HEK293 (cell line): Measurements from ENCODE around the gene KRT71.

Source experiments
- CTCF ChIA-PET: fragments of 350-600 bp; formaldehyde crosslinking; extraction: SDS; loops from one replicate; lab custom pipeline; 2021; ENCODE audit warnings: antibody characterized with exemption; lab: Yijun Ruan, JAX
- POLR2A ChIA-PET: fragments of 300-600 bp; formaldehyde crosslinking; extraction: SDS; loops from one replicate; lab custom pipeline; 2020; ENCODE audit warnings: antibody characterized with exemption, inconsistent platforms; lab: Yijun Ruan, JAX
- H3K27ac ChIP-seq: fragments of 200-500 bp; sonication (Bioruptor generic); 2 replicates; pipeline ENCODE4 v1.5.1; 2014; ENCODE audit warnings: low read depth, low read length, control low read depth, inconsistent platforms; ENCODE audit errors: extremely low read depth
- H3K36me3 ChIP-seq, 2 experiments: fragments of 200-500 bp in 1 of 2; sonication (Bioruptor generic) in 1 of 2; 1 replicate in 1 of 2; 2 replicates in 1 of 2; pipeline ENCODE4 v1.5.1; 2014 to 2017; ENCODE audit warnings: inconsistent platforms in 2 of 2, low read length in 2 of 2; ENCODE audit not compliant: control insufficient read depth in 2 of 2, insufficient read depth in 1 of 2
- H3K4me1 ChIP-seq: fragments of 200-500 bp; sonication (Bioruptor generic); 2 replicates; pipeline ENCODE4 v1.5.1; 2014; ENCODE audit warnings: mild to moderate bottlenecking, low read length, inconsistent platforms; ENCODE audit not compliant: control insufficient read depth, insufficient read depth
- H3K4me3 ChIP-seq: 2 replicates; pipeline ENCODE4 v1.5.1; 2011; ENCODE audit warnings: low read depth, mild to moderate bottlenecking, control low read depth, low read length, moderate library complexity
- H3K9me3 ChIP-seq: fragments of 200-500 bp; sonication (Bioruptor generic); 2 replicates; pipeline ENCODE4 v1.5.1; 2014; ENCODE audit warnings: low read depth, low read length, inconsistent platforms; ENCODE audit not compliant: control insufficient read depth, insufficient read depth
- EGR2 ChIP-seq: fragments of 450-650 bp; formaldehyde crosslinking; IDR thresholded peaks from 2 replicates; pipeline ENCODE4 v1.5.1; 2016; ENCODE audit warnings: low read depth, missing biosample characterization, missing genetic modification characterization
- GLI2 ChIP-seq: fragments of 450-650 bp; formaldehyde crosslinking; IDR thresholded peaks from 2 replicates; pipeline ENCODE4; 2017; ENCODE audit warnings: missing biosample characterization, missing genetic modification characterization, low read depth, borderline replicate concordance
- GLIS1 ChIP-seq: fragments of 450-650 bp; formaldehyde crosslinking; IDR thresholded peaks from 2 replicates; pipeline ENCODE4 v1.5.1; 2016; ENCODE audit warnings: missing biosample characterization, missing genetic modification characterization
- GLIS2 ChIP-seq: fragments of 450-650 bp; formaldehyde crosslinking; IDR thresholded peaks from 2 replicates; pipeline ENCODE4 v1.5.1; 2016; ENCODE audit warnings: missing biosample characterization, missing genetic modification characterization
- MEIS1 ChIP-seq: sonication (generic); formaldehyde crosslinking; IDR thresholded peaks from 2 replicates; pipeline ENCODE4 v1.8.1; 2022; ENCODE audit warnings: missing genetic modification reagents, mild to moderate bottlenecking, borderline replicate concordance
- WT1 ChIP-seq: fragments of 450-650 bp; formaldehyde crosslinking; IDR thresholded peaks from 2 replicates; pipeline ENCODE4 v1.5.1; 2016; ENCODE audit warnings: missing biosample characterization, missing genetic modification characterization
- ZEB2 ChIP-seq: fragments of 450-650 bp; formaldehyde crosslinking; IDR thresholded peaks from 2 replicates; pipeline ENCODE4 v1.5.1; 2016; ENCODE audit warnings: missing biosample characterization, missing genetic modification characterization
- ZIC2 ChIP-seq: fragments of 450-650 bp; formaldehyde crosslinking; IDR thresholded peaks from 2 replicates; pipeline ENCODE4 v1.5.1; 2016; ENCODE audit warnings: missing biosample characterization, missing genetic modification characterization
- ZNF169 ChIP-seq: fragments of 450-650 bp; formaldehyde crosslinking; IDR thresholded peaks from 2 replicates; pipeline ENCODE4 v1.5.1; 2016; ENCODE audit warnings: missing biosample characterization, missing genetic modification characterization
- ZNF24 ChIP-seq: fragments of 450-650 bp; formaldehyde crosslinking; IDR thresholded peaks from 2 replicates; pipeline ENCODE4 v1.5.1; 2016; ENCODE audit warnings: missing biosample characterization, missing genetic modification characterization
- ZNF394 ChIP-seq: fragments of 450-650 bp; formaldehyde crosslinking; IDR thresholded peaks from 2 replicates; pipeline ENCODE4 v1.5.1; 2016; ENCODE audit warnings: missing biosample characterization, missing genetic modification characterization, mild to moderate bottlenecking, moderate library complexity, borderline replicate concordance
- ZNF473 ChIP-seq: fragments of 450-650 bp; formaldehyde crosslinking; IDR thresholded peaks from 2 replicates; pipeline ENCODE4 v1.5.1; 2017; ENCODE audit warnings: missing biosample characterization, missing genetic modification characterization
- ZNF521 ChIP-seq: fragments of 450-650 bp; formaldehyde crosslinking; IDR thresholded peaks from 2 replicates; pipeline ENCODE4 v1.5.1; 2017; ENCODE audit warnings: missing biosample characterization, mild to moderate bottlenecking, missing genetic modification characterization
- ZNF549 ChIP-seq: fragments of 450-650 bp; IDR thresholded peaks from 2 replicates; pipeline ENCODE4 v1.5.1; 2018; ENCODE audit warnings: missing biosample characterization, missing genetic modification characterization, mild to moderate bottlenecking, inconsistent platforms, moderate library complexity
- TF ChIP-seq, protein P1 (sequence below): fragments of 450-650 bp; formaldehyde crosslinking; IDR thresholded peaks from 2 replicates; pipeline ENCODE4 v1.5.1; 2016; ENCODE audit warnings: missing biosample characterization, missing genetic modification characterization
- TF ChIP-seq, protein P2 (sequence below): fragments of 450-650 bp; formaldehyde crosslinking; IDR thresholded peaks from 2 replicates; pipeline ENCODE4; 2016; ENCODE audit warnings: missing biosample characterization, missing genetic modification characterization
- TF ChIP-seq, protein P3 (sequence below): fragments of 450-650 bp; formaldehyde crosslinking; IDR thresholded peaks from 2 replicates; pipeline ENCODE4 v1.5.1; 2017; ENCODE audit warnings: missing biosample characterization, missing genetic modification characterization

KRT71 gene

DNA sequence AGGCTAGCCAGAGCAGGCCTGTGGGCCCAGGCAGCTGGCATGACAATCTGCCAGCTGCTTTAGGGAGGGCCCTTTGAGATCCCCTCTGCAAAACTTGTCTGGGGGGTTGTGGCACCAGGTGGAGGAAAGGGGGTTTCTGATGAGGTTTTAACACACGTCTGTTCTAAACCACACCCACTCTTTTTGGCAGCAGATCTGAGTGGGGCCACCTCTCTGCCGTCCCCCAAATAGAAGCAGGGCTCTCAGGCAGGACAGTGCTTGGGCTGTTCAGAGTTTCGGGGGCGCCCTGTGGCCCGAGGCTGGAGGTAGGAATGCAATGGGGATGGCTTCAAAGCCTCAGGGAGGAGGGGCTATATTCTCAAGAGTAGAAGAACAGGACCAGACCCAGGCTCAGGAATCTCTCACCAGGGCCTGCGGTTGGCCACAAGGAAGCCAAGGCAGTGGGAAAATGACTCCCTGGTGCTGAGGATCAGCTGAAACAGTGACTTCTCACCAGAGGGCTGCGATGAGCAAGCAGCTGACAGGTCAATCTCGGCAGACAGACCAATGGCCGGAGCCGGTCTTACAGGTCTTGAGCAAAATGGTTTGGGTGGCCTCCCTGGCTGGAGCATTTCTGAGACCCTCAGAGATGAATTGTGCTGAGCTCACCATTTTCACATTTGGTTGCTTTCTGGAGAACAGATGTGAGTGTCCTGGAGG is 31.2 kb downstream of the KRT71 start (continued):
- no peak for TF ChIP-seq ZNF394 (tag by site-specific recombination)
- TF ChIP-seq ZNF473 (tag by site-specific recombination): no peak
- no peak for TF ChIP-seq WT1 (tag by site-specific recombination)

DNA sequence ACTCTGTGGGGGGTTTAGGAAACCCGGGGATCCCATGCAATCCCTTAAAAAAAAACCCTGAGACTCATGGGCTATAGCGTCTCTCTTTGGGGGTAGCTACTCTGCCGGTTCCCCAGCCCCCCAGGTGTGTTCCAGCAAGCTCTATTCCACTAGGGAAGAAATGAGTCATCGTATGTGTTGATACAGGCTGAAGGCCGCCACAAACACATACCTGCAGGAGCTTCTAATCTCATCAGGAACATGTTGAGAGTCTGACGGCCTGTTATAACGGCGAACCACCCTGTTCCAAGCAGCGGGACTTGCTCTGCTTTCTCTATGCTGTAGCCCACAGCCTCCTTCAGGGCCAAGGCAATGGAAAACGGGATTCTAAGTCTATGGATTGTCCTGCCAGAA is 31.8 kb downstream of the KRT71 start:
- no peaks in the 10 kb centered on the region for H3K36me3 ChIP-seq
- POLR2A ChIA-PET: interaction anchor here (0.6 kb wide), 1 partner anchor 460 kb away, joined by 3 read pairs; no protein-coding TSS in a partner anchor
- no peaks in the 10 kb centered on the region for H3K4me1 ChIP-seq
- H3K9me3 ChIP-seq: no peaks in the 10 kb centered on the region
- H3K27ac ChIP-seq: no peak overlapping the region
- CTCF ChIA-PET: interaction anchor here (0.5 to 3.5 kb wide), 5 partner anchors 14 to 365 kb away, joined by 3 to 14 read pairs (median 6); no protein-coding TSS in a partner anchor
- TF ChIP-seq GLI2 (tag by site-specific recombination): no peak
- TF ChIP-seq ZNF549 (tag by site-specific recombination): no peak
- TF ChIP-seq ZNF169 (tag by site-specific recombination): no peak
- TF ChIP-seq GLIS2: 0 out of 2 replicates have a peak, but pooled peaks have one; percentile 28
- TF ChIP-seq, protein P1, sequence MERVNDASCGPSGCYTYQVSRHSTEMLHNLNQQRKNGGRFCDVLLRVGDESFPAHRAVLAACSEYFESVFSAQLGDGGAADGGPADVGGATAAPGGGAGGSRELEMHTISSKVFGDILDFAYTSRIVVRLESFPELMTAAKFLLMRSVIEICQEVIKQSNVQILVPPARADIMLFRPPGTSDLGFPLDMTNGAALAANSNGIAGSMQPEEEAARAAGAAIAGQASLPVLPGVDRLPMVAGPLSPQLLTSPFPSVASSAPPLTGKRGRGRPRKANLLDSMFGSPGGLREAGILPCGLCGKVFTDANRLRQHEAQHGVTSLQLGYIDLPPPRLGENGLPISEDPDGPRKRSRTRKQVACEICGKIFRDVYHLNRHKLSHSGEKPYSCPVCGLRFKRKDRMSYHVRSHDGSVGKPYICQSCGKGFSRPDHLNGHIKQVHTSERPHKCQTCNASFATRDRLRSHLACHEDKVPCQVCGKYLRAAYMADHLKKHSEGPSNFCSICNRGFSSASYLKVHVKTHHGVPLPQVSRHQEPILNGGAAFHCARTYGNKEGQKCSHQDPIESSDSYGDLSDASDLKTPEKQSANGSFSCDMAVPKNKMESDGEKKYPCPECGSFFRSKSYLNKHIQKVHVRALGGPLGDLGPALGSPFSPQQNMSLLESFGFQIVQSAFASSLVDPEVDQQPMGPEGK: 0 out of 2 replicates have a peak, but pooled peaks have one; percentile 28
- TF ChIP-seq ZNF521: no peak
- 0 out of 2 replicates have a peak, but pooled peaks have one; percentile 12 for TF ChIP-seq ZIC2 (tag by site-specific recombination)
- TF ChIP-seq GLIS1 (tag by site-specific recombination): peak; percentile 67
- no peak for TF ChIP-seq ZNF24
- H3K4me3 ChIP-seq: no peak overlapping the region

DNA sequence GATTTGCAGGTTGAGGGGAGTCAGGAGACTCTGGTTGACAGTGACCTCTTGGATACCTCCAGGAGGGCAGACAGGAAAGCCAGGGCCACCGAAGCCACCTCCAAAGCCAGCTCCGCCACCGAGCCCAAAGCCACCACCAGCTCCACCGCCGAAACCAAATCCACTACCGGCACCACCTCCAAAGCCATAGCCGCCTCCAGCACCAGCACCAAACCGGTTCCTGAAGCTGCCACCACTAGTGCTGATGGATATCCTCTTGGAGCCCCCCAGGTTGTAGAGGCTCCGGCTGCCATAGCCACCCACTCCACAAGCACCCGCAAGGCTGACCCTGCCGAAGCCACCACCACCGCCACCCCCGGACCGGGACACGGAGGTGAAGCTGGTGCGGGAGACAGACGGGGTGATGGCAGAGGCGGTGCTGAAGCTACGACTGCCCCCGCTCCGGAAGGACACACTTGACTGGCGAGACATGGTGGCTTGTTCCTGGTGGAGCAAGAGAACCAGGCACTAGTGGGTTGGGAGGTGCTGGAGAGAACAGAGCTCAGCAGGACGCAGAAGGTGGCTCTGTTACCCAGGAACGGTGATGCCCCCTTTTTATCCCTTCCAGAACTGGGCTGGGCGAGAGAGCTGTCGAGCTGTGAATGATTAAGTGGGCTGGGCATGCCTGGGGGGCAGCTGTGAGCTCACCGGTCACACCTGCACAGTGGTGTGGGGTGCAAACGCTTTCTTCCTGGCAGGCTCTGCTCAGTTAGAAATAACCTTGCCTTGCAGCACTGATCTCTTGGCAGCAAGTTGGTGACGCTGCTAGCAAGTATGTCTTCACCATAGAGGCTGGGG is 32.9 kb downstream of the KRT71 start, which contains the start of gene KRT5:
Gene KRT5, minus strand, starts transcription at position 569 of the 837 bp plus-strand sequence. Its CDS starts 98 bp downstream, at position 471.
- Histone ChIP-seq H3K9me3 (no peaks in the 10 kb centered on the region), H3K27ac (no peak within 1 kb of the TSS), H3K4me1 (no peaks in the 10 kb centered on the region), H3K4me3 (no peak within 1 kb of the TSS)
- POLR2A ChIA-PET: no interaction called here
- TF ChIP-seq, protein P2, sequence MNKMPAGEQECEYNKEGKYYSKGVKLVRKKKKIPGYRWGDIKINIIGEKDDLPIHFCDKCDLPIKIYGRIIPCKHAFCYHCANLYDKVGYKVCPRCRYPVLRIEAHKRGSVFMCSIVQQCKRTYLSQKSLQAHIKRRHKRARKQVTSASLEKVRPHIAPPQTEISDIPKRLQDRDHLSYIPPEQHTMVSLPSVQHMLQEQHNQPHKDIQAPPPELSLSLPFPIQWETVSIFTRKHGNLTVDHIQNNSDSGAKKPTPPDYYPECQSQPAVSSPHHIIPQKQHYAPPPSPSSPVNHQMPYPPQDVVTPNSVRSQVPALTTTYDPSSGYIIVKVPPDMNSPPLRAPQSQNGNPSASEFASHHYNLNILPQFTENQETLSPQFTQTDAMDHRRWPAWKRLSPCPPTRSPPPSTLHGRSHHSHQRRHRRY: no peak
- TF ChIP-seq, protein P3, sequence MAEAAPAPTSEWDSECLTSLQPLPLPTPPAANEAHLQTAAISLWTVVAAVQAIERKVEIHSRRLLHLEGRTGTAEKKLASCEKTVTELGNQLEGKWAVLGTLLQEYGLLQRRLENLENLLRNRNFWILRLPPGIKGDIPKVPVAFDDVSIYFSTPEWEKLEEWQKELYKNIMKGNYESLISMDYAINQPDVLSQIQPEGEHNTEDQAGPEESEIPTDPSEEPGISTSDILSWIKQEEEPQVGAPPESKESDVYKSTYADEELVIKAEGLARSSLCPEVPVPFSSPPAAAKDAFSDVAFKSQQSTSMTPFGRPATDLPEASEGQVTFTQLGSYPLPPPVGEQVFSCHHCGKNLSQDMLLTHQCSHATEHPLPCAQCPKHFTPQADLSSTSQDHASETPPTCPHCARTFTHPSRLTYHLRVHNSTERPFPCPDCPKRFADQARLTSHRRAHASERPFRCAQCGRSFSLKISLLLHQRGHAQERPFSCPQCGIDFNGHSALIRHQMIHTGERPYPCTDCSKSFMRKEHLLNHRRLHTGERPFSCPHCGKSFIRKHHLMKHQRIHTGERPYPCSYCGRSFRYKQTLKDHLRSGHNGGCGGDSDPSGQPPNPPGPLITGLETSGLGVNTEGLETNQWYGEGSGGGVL (tag by site-specific recombination): no peak
- TF ChIP-seq ZEB2 (tag by site-specific recombination) (no peak), MEIS1 (CRISPR knock-in tag) (no peak), EGR2 (tag by site-specific recombination) (0 out of 2 replicates have a peak, but pooled peaks have one; percentile 11), GLIS2 (no peak)
- TF ChIP-seq, all 188 proteins: peak for 1
- no peaks in the 10 kb centered on the region for H3K36me3 ChIP-seq
- CTCF ChIA-PET: interaction anchor here (0.5 to 3.5 kb wide), 3 partner anchors 13 to 128 kb away, joined by 4 to 14 read pairs (median 6); no protein-coding TSS in a partner anchor
